ENCODE results near the gene LHX3. TPM values are rescaled to one million over a fixed set of nuclear protein-coding genes. Genes with fewer than 3 reads are reported as not detected.

LHX3 gene
- total and polyA plus RNA-seq, 12 donors: not detected

- Histone ChIP-seq H3K9me3 (replicated peaks in 1 of 3) (no peaks in the 10 kb centered on the region), H3K27me3 (peaks cover 8% of the 10 kb centered on the region), H3K4me1 (replicated peaks in 1 of 2) (no peaks in the 10 kb centered on the region), H3K4me3 (no peak overlapping the region), H3K36me3 (replicated peaks in 1 of 2) (no peaks in the 10 kb centered on the region), H3K27ac (no peak overlapping the region)
- intact Hi-C loops (cut with DNase I): no loop called here
- WGBS, 4 donors: 73 to 85% (median 78%) methylated on average over 9 to 11 of the region's 11 CpGs
- DNase-seq: no peak
- TF ChIP-seq CTCF (IDR thresholded peaks at IDR 0.05): no peak
- TF ChIP-seq POLR2A (IDR thresholded peaks at IDR 0.05): no peak
Measured at GRCh38 chr9:136180586-136180985, 24.3 kb downstream of the LHX3 start.

GRCh38 chr9:136179761-136180160 is 25.2 kb downstream of the LHX3 start:
- no peak for TF ChIP-seq CTCF (IDR thresholded peaks at IDR 0.05)
- no peak for TF ChIP-seq POLR2A (IDR thresholded peaks at IDR 0.05)
- intact Hi-C loops (cut with DNase I): loop anchor here in 1 of 2 donors (10.0 kb wide), 1 partner anchor 105 kb away; no protein-coding TSS in a partner anchor
- H3K9me3 ChIP-seq (replicated peaks in 1 of 3): no peaks in the 10 kb centered on the region
- H3K4me3 ChIP-seq: no peak overlapping the region
- no peak for DNase-seq
- H3K36me3 ChIP-seq (replicated peaks in 1 of 2): no peaks in the 10 kb centered on the region
- H3K4me1 ChIP-seq (replicated peaks in 1 of 2): no peaks in the 10 kb centered on the region
- H3K27ac ChIP-seq: no peak overlapping the region
- peaks cover under 1% of the 10 kb centered on the region for H3K27me3 ChIP-seq
- WGBS, 4 donors: 82 to 98% (median 91%) methylated on average over 3 to 13 of the region's 13 CpGs

GRCh38 chr9:136179101-136179616 is 25.8 kb downstream of the LHX3 start:
- no peak for DNase-seq
- Histone ChIP-seq H3K27me3 (no peaks in the 10 kb centered on the region), H3K9me3 (replicated peaks in 1 of 3) (no peaks in the 10 kb centered on the region), H3K4me3 (no peak overlapping the region), H3K27ac (no peak overlapping the region), H3K4me1 (replicated peaks in 1 of 2) (no peaks in the 10 kb centered on the region), H3K36me3 (replicated peaks in 1 of 2) (no peaks in the 10 kb centered on the region)
- intact Hi-C loops (cut with DNase I): loop anchor here in 1 of 2 donors (10.0 kb wide), 1 partner anchor 106 kb away; no protein-coding TSS in a partner anchor
- TF ChIP-seq POLR2A (IDR thresholded peaks at IDR 0.05): no peak
- TF ChIP-seq CTCF (IDR thresholded peaks at IDR 0.05): no peak
- WGBS, 4 donors: 62 to 76% (median 69%) methylated on average over 8 to 12 of the region's 12 CpGs

GRCh38 chr9:136178773-136179075 is 26.2 kb downstream of the LHX3 start:
- Histone ChIP-seq H3K4me3 (no peak overlapping the region), H3K9me3 (replicated peaks in 1 of 3) (no peaks in the 10 kb centered on the region), H3K27ac (no peak overlapping the region), H3K4me1 (replicated peaks in 1 of 2) (no peaks in the 10 kb centered on the region), H3K36me3 (replicated peaks in 1 of 2) (no peaks in the 10 kb centered on the region), H3K27me3 (no peaks in the 10 kb centered on the region)
- DNase-seq: no peak
- intact Hi-C loops (cut with DNase I): loop anchor here in 1 of 2 donors (10.0 kb wide), 1 partner anchor 106 kb away; no protein-coding TSS in a partner anchor
- no peak for TF ChIP-seq POLR2A (IDR thresholded peaks at IDR 0.05)
- WGBS, 4 donors: 23 to 51% (median 44%) methylated on average over 3 to 8 of the region's 8 CpGs
